DND-41 (cell line): ENCODE data around the gene PTGER3.

Experiments
- CTCF ChIP-seq: IDR thresholded peaks from 2 replicates; pipeline ENCODE4 v1.5.1; 2012; ENCODE audit warnings: borderline replicate concordance, low read length, moderate library complexity, mild to moderate bottlenecking; ENCODE audit not compliant: poor library complexity, severe bottlenecking; ENCODE audit errors: extremely low read depth
- EZH2 ChIP-seq: IDR thresholded peaks from 3 replicates; pipeline ENCODE4 v1.6.1; 2012; ENCODE audit warnings: borderline replicate concordance, low read depth, mild to moderate bottlenecking, moderate library complexity, low read length, inconsistent platforms; ENCODE audit not compliant: severe bottlenecking

GRCh38 chr1:71046891-71047634 lies 553 bp downstream of the PTGER3 start:
- TF ChIP-seq CTCF (no peak), EZH2 (no peak)
